Memory B cell (primary cell): ENCODE measurements around the gene DES.

Experiments
- ATAC-seq: fragments of 150-1000 bp; cut with Tn5 transposase; 2 replicates; pipeline ENCODE4 v1.10.0; 2021; ENCODE audit warnings: low read depth, mild to moderate bottlenecking, moderate library complexity
- DNase-seq, 2 donors: peaks; one replicate each; pipeline ENCODE4 v3.0.0; 2022; ENCODE audit warnings: low spot score in 2 of 2
- H3K27ac Mint-ChIP-seq: one replicate; pipeline ENCODE4 v1.8.0; 2022; ENCODE audit warnings: mild to moderate bottlenecking, moderate library complexity, mixed read lengths
- H3K27me3 Mint-ChIP-seq: one replicate; pipeline ENCODE4 v1.8.0; 2022; ENCODE audit warnings: mixed read lengths
- H3K36me3 Mint-ChIP-seq: one replicate; pipeline ENCODE4 v1.8.0; 2022; ENCODE audit warnings: mild to moderate bottlenecking, mixed read lengths
- H3K4me1 Mint-ChIP-seq: one replicate; pipeline ENCODE4 v1.8.0; 2022; ENCODE audit warnings: mixed read lengths
- H3K4me3 Mint-ChIP-seq: one replicate; pipeline ENCODE4 v1.8.0; 2022; ENCODE audit warnings: mild to moderate bottlenecking, moderate library complexity, mixed read lengths
- H3K9me3 Mint-ChIP-seq: one replicate; pipeline ENCODE4 v1.8.0; 2022; ENCODE audit warnings: mixed read lengths

The DES gene

DNA sequence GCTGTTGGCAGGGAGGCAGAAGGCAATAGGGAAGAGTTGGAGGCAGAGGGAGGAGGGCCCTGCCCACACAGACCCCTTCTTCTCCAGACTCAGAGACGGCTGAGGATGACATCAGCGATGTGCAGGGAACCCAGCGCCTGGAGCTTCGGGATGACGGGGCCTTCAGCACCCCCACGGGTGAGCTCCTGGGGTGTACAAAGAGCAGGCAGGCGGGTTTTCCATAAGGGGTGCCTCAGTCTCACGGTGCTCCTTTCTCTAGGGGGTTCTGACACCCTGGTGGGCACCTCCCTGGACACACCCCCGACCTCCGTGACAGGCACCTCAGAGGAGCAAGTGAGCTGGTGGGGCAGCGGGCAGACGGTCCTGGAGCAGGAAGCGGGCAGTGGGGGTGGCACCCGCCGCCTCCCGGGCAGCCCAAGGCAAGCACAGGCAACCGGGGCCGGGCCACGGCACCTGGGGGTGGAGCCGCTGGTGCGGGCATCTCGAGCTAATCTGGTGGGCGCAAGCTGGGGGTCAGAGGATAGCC lies 26.5 kb downstream of the DES start:
- DNase-seq: no peak
- peaks cover 24% of the 10 kb centered on the region for H3K27me3 Mint-ChIP-seq
- H3K9me3 Mint-ChIP-seq: no peaks in the 10 kb centered on the region
- no peaks in the 10 kb centered on the region for H3K36me3 Mint-ChIP-seq
- peaks cover 12% of the 10 kb centered on the region for H3K4me1 Mint-ChIP-seq
- no peak overlapping the region for H3K27ac Mint-ChIP-seq
- no peak for ATAC-seq
- no peak overlapping the region for H3K4me3 Mint-ChIP-seq

DNA sequence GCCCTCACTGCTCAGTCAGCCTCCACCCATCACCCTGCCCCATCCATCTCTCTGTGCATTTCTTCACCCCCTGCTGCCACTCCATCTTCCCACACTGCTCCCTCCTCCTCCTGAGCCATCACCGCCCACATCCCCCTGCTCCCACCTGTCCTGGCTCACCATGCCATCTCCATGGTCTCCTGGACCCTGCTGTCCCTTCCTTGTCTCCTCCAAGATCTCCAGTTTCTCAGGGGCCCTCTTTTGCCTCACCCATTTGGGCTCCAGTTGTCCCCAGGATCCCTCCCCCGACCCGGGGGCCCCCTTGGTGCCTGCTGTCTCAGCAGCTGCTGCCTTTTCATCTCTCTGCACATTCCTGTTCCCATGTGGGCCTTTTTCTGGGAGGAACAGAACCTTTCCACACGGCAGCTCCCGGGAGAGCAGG lies 27.1 kb downstream of the DES start:
- Mint-ChIP-seq H3K9me3 (no peaks in the 10 kb centered on the region), H3K4me3 (no peak overlapping the region), H3K36me3 (no peaks in the 10 kb centered on the region), H3K27me3 (peaks cover 27% of the 10 kb centered on the region), H3K4me1 (peaks cover 12% of the 10 kb centered on the region), H3K27ac (no peak overlapping the region)
- DNase-seq (no peak), ATAC-seq (no peak)

GRCh38 chr2:219446101-219446504 lies 27.9 kb downstream of the DES start:
- ATAC-seq (no peak), DNase-seq (no peak)
- Mint-ChIP-seq H3K4me1 (peaks cover 9% of the 10 kb centered on the region), H3K27ac (no peak overlapping the region), H3K4me3 (no peak overlapping the region), H3K36me3 (no peaks in the 10 kb centered on the region), H3K9me3 (no peaks in the 10 kb centered on the region), H3K27me3 (peaks cover 30% of the 10 kb centered on the region)

DNA sequence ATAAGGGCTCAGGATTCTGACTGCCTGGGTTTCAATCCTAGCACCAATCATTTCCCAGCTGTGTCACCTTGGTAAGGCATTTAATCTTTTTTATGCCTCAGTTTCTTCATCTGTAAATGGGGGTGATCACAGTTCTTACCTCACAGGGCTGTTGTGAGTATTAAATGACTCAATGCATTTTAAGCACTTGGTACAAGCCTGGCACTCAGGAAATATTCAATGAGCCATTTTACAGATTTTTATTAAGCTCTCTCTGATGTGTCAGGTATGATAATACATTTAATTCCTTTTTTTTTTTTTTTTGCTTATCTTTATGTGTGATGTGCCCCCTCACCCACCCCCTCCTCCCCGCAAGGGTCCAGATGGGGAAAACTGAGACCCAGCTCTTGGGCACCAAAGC lies 28.5 kb downstream of the DES start:
- DNase-seq: no peak
- H3K9me3 Mint-ChIP-seq: no peaks in the 10 kb centered on the region
- H3K27ac Mint-ChIP-seq: no peak overlapping the region
- no peak overlapping the region for H3K4me3 Mint-ChIP-seq
- H3K36me3 Mint-ChIP-seq: no peaks in the 10 kb centered on the region
- peaks cover 7% of the 10 kb centered on the region for H3K4me1 Mint-ChIP-seq
- no peak for ATAC-seq
- peaks cover 33% of the 10 kb centered on the region for H3K27me3 Mint-ChIP-seq

DNA sequence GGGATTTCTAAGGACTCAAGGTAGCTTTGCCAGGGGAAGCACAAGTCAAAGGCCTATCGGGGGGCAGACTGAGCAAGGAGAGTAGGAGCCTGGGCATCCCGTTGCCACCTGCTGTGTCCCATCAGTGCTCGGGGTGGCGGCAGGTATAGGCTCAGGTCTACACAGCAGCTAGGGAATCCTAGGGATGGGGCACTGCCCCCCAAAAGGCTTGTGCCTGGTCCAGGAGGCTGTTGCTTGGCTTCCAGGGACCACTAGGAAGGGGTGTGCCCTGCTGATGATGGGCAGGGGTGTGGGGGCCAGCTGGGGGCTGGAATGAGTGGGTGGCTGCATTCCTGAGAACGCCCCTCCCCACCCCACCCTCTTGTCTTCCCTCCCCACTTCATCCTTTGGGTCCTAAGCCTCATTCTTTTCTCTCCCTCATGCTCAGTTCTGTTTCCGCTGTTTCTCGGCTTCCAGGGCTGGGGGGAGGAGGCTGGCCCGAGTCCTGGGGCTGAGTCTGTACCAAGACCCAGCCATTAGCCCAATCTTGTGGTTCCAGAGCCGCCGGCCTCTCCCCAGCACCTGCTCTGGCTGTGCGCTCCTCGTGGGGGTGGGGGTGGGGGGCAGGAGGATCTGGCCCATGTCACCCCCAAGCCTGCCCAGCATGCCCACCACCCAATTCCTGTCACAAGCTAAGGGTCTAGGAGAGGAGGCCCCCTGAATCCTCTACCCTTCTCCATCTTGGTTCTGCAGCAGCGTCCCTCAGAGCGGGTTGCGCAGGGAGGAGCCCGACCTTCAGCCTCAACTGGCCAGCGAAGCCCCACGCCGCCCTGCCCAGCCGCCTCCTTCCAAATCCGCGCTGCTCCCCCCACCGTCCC lies 29.3 kb downstream of the DES start:
- no peak overlapping the region for H3K4me3 Mint-ChIP-seq
- H3K4me1 Mint-ChIP-seq: peaks cover 5% of the 10 kb centered on the region
- no peak overlapping the region for H3K27ac Mint-ChIP-seq
- no peak for DNase-seq
- H3K9me3 Mint-ChIP-seq: no peaks in the 10 kb centered on the region
- no peak for ATAC-seq
- peaks cover 34% of the 10 kb centered on the region for H3K27me3 Mint-ChIP-seq
- no peaks in the 10 kb centered on the region for H3K36me3 Mint-ChIP-seq

DNA sequence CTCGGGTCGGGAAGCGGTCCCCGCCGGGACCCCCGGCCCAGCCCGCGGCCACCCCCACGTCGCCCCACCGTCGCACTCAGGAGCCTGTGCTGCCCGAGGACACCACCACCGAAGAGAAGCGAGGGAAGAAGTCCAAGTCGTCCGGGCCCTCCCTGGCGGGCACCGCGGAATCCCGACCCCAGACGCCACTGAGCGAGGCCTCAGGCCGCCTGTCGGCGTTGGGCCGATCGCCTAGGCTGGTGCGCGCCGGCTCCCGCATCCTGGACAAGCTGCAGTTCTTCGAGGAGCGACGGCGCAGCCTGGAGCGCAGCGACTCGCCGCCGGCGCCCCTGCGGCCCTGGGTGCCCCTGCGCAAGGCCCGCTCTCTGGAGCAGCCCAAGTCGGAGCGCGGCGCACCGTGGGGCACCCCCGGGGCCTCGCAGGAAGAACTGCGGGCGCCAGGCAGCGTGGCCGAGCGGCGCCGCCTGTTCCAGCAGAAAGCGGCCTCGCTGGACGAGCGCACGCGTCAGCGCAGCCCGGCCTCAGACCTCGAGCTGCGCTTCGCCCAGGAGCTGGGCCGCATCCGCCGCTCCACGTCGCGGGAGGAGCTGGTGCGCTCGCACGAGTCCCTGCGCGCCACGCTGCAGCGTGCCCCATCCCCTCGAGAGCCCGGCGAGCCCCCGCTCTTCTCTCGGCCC lies 30.1 kb downstream of the DES start:
- H3K9me3 Mint-ChIP-seq: no peaks in the 10 kb centered on the region
- H3K27me3 Mint-ChIP-seq: peaks cover 35% of the 10 kb centered on the region
- H3K27ac Mint-ChIP-seq: no peak overlapping the region
- DNase-seq (no peak), ATAC-seq (no peak)
- H3K4me3 Mint-ChIP-seq: no peak overlapping the region
- no peaks in the 10 kb centered on the region for H3K4me1 Mint-ChIP-seq
- H3K36me3 Mint-ChIP-seq: no peaks in the 10 kb centered on the region

DNA sequence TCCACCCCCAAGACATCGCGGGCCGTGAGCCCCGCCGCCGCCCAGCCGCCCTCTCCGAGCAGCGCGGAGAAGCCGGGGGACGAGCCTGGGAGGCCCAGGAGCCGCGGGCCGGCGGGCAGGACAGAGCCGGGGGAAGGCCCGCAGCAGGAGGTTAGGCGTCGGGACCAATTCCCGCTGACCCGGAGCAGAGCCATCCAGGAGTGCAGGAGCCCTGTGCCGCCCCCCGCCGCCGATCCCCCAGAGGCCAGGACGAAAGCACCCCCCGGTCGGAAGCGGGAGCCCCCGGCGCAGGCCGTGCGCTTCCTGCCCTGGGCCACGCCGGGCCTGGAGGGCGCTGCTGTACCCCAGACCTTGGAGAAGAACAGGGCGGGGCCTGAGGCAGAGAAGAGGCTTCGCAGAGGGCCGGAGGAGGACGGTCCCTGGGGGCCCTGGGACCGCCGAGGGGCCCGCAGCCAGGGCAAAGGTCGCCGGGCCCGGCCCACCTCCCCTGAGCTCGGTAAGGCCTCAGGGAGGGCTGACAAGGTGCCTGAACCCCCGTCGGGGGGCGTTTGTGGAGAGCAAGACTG lies 30.7 kb downstream of the DES start:
- ATAC-seq (no peak), DNase-seq (no peak)
- H3K27ac Mint-ChIP-seq: no peak overlapping the region
- H3K36me3 Mint-ChIP-seq: no peaks in the 10 kb centered on the region
- H3K9me3 Mint-ChIP-seq: no peaks in the 10 kb centered on the region
- no peak overlapping the region for H3K4me3 Mint-ChIP-seq
- peaks cover 35% of the 10 kb centered on the region for H3K27me3 Mint-ChIP-seq
- no peaks in the 10 kb centered on the region for H3K4me1 Mint-ChIP-seq

- ATAC-seq (no peak), DNase-seq (no peak)
- Mint-ChIP-seq H3K4me3 (no peak overlapping the region), H3K4me1 (no peaks in the 10 kb centered on the region), H3K27me3 (peaks cover 31% of the 10 kb centered on the region), H3K36me3 (no peaks in the 10 kb centered on the region), H3K27ac (no peak overlapping the region), H3K9me3 (no peaks in the 10 kb centered on the region)
These were observed 31.4 kb downstream of the DES start for GRCh38 chr2:219449609-219450008.

DNA sequence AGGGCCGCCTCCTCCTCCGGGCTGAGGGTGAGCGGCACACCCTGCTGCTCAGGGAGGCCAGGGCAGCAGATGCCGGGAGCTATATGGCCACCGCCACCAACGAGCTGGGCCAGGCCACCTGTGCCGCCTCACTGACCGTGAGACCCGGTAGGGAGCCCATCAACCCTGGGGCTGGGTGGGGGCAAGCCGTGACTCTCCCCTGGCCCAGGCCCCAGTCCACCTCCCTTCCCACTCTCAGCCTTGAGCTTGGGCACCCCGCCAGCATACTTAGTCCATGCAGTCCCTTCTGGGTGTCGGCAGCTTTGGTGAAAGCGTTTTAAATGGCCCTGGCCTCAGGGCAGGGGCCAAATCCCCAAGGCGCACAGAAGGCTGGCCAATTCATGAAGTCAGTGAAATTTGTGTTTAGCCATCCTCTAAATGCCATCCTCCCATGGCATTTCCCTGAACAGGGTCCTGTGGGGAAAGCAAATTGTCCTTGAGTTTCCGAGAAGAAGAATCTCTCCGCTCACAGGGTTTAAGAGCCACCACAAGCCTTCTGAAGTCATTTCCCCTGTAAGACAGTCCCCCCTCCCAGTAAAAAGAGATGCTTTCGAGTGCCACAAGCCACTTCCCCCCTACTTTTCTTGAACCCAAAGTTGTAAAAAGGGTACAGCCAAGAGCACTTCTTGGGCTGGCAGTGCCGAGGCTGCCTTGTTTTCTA lies 33.6 kb downstream of the DES start:
- no peaks in the 10 kb centered on the region for H3K36me3 Mint-ChIP-seq
- no peak overlapping the region for H3K27ac Mint-ChIP-seq
- no peaks in the 10 kb centered on the region for H3K4me1 Mint-ChIP-seq
- no peak overlapping the region for H3K4me3 Mint-ChIP-seq
- ATAC-seq (no peak), DNase-seq (no peak)
- H3K9me3 Mint-ChIP-seq: no peaks in the 10 kb centered on the region
- H3K27me3 Mint-ChIP-seq: peaks cover 24% of the 10 kb centered on the region

GRCh38 chr2:219452361-219453317 lies 34.5 kb downstream of the DES start:
- DNase-seq: no peak
- Mint-ChIP-seq H3K27me3 (peaks cover 24% of the 10 kb centered on the region), H3K4me3 (no peak overlapping the region), H3K9me3 (no peaks in the 10 kb centered on the region), H3K36me3 (no peaks in the 10 kb centered on the region), H3K4me1 (no peaks in the 10 kb centered on the region), H3K27ac (no peak overlapping the region)
- ATAC-seq: no peak

GRCh38 chr2:219453671-219454590 lies 35.8 kb downstream of the DES start:
- H3K9me3 Mint-ChIP-seq: no peaks in the 10 kb centered on the region
- no peaks in the 10 kb centered on the region for H3K36me3 Mint-ChIP-seq
- peaks cover 3% of the 10 kb centered on the region for H3K4me1 Mint-ChIP-seq
- DNase-seq (no peak), ATAC-seq (no peak)
- H3K4me3 Mint-ChIP-seq: no peak overlapping the region
- peaks cover 27% of the 10 kb centered on the region for H3K27me3 Mint-ChIP-seq
- H3K27ac Mint-ChIP-seq: no peak overlapping the region

- no peak for ATAC-seq
- DNase-seq: no peak
- no peaks in the 10 kb centered on the region for H3K36me3 Mint-ChIP-seq
- peaks cover 3% of the 10 kb centered on the region for H3K4me1 Mint-ChIP-seq
- no peak overlapping the region for H3K27ac Mint-ChIP-seq
- no peaks in the 10 kb centered on the region for H3K9me3 Mint-ChIP-seq
- peaks cover 25% of the 10 kb centered on the region for H3K27me3 Mint-ChIP-seq
- no peak overlapping the region for H3K4me3 Mint-ChIP-seq
These were observed 37.4 kb downstream of the DES start for GRCh38 chr2:219455581-219455980.
